Nucleus accumbens (tissue), 56 donors: ENCODE measurements around the gene GBF1.

ENCODE experiments used
- DNase-seq, 56 donors: peaks; one replicate each; lab custom pipeline; 2025; lab: John Stamatoyannopoulos, UW

The GBF1 gene

DNA sequence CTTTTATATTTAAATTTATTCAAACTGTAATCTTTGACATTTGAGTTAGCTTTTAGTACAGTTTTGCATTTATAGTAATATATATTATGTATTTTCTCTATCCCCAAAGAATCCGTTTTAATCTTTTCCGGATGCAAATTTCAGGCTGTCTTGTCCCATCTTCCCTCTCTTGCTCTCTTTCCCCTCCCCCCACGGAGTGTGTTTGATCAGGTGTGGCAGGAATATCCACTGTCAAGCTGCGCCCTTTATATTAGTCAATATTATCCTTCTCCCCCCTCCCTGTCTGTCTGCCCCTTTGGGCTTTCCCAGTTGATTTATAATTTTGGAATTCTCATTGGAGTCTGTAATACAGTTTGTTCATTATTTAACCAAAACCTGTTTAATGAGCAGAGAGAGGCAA, 19.0 kb downstream of the GBF1 start:
- no peak for DNase-seq

DNA sequence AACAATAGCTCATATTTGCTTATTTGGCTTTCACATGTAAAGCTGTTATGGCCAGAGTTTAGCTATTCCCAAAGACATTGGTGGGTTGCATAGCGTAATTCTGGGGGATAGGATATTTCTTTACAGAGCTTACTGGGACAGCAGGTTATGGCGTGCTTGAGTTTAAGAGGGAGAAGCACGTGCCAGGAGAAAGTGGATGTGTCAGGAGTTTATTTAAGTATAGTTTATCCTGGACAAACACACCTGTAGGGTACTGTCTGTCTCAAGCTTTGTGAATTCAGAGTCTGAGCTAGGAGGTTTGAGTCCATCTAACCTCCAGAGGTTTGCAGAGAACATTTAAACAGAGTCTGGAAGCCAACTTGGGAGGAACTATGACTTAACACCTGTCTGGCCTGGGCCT, 21.3 kb downstream of the GBF1 start:
- DNase-seq = no peak

DNA sequence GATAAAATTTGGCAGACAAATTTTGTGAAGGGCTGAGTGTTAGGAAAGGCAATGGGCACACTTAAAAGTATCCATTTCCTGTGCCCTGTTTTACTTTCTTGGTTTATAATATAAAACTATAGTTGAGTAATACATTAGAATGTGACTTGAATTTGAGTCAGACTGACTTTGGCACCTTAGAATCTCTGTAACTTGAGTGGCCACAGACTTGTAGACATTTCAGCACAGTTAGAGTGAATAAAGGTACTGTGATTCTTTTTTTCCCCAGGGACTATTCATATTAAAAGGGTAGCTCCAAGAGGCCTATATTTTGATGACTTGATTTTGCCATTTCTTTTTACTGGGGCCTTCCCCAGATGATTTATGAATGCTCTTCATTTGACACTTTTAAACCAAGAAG, 22.4 kb downstream of the GBF1 start:
- DNase-seq = no peak

DNA sequence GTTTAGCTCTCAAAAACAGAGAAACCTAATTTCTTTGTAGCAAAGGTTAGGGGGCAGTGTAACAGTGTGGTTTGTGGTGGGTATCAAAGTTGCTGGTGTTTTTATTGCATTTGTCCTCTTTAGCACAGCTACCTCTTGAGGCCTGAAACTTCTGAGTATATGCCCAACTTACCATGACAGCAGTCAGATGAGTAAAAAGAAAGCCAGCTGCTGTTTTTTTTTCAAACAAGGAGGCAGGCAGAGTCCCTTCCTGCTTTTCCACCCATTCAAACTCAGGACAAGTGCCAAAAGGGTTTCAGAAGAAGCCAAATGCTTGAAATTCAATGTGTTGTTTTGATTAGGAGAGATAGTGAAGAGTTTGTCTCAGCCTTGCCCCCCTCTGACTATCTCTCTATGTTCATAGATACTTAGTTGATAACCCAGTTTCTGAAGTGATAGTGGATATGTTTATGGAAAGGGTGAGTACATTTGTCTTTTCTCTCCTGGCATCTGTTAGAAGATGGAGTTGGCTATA, 23.1 kb downstream of the GBF1 start:
- no peak for DNase-seq

DNA sequence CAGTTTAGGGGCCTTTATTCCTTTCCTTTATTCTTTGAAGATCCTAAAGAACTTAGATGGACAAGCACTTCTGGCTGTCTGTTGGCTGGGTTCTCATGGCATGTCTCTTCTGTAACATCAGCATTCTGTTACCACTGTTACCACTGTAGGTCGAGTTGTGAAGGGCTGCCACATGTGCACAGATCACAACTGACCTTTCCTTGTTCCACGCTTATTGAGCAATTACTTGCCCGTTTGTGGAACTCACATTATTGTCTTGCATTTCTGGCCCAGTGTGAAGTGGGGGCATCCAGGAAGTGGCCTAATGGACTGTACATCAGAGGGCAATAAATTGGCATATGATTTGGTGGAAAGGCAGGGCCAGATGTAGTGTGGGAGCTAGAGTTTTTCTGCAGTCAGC, 23.7 kb downstream of the GBF1 start:
- no peak for DNase-seq

DNA sequence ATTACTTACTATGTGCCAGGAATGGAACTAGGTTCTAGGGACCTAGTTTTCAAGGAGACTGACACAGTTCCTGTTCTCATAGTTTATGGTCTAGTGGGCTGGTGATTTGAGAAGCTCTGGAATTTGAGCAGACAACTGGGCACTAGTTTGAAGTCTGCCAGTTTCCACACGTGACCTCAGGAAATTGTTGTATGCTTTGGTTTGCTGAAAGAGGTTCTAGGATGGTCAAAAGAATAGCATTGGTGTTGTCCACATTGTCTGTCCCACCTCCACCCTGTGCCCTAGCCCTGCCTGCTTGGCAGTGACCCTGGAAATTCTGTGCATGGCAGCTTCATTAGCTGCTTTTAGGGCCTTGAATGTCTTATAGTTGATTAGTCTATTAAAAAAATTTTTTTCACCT, 28.7 kb downstream of the GBF1 start:
- no peak for DNase-seq

DNA sequence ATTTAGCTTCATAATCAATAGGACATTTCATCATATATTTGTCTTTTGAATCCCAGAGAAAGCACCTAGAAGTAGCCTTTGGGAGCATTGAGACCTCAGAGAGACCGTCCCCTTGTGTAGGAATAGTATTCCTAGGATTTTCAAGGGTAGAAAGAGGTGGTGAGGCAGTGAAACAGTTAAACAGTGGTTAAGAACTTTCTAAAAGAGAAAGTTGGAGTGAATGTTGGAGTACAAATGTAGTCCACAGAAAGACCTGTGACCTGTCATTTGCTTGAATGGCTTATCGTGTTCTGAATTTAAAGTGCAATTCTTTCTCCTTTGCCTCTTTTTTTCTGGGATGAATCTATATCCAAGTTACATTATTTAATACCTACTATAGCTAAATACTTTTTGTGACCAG, 30.0 kb downstream of the GBF1 start:
- DNase-seq = no peak

DNA sequence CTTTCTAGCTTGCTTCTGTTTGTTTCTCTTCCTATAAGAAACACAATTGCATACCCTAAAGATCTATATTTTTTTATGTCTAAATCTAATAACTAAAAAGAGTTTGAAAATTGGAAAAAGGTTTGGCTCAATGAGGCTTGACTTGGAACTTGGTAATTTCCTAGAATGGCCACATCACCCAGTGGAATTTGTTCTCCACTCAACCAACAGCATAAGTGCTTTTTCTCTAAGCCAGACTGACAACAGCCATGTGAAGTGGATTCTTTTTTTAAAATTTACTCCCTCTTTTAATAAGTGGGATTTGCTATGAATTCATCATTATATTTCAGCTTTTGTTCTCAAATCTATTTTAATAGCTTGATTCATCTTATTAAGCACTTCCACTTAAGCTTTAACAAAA, 33.8 kb downstream of the GBF1 start:
- no peak for DNase-seq

DNA sequence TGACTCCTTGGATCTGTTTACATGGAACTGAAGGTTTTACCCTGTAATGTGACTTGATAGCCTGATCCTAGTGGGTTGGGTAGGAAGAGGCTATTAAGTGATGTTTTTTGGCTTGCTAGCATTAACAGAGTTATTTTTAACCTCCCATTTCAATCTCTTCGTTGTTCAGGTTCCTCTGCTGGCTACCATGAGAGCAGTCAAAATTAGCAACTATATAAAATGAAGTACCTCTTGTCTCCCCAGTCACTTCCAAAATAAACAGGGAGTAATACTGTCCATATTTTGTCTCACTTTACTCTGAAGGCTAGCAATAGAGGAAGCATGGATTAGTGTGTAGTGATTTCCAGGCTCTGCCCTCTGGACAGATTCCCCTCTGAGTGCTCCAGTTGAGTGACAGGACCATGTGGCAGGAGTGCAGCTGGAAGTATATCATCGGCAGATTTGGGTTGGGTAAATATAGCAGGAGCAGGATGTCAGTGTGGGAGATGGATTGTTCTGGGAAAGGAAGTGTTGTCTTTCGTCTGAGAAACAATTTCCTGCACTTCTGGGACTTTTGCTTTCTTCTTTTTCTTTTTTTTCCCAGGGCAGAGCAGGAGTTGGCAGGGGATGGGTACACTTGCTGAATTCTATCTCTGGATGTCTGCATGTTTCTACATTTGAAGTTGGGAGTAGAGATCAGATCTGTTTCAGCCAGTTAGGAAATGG, 35.2 kb downstream of the GBF1 start:
- DNase-seq = peak in 4 of 56 donors; percentile 1 to 16 (median 6)

DNA sequence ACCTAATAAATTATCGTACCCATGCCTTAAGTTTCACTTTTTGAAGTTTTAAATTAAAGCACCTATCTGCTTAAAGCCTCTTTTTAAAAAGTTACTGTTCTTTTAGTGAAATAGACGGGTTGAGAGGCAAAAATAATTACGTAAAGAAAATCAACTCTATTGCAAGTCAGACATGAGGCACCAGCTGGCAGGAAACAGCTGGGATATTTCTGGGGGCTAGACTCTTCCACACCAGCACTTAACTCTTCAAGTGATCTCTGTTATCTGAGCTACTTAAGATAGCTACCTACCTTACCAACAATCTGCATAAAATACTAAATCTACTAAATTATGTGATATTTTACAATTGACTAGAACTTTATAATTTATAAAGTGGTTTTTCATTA, 35.8 kb downstream of the GBF1 start:
- DNase-seq = no peak

DNA sequence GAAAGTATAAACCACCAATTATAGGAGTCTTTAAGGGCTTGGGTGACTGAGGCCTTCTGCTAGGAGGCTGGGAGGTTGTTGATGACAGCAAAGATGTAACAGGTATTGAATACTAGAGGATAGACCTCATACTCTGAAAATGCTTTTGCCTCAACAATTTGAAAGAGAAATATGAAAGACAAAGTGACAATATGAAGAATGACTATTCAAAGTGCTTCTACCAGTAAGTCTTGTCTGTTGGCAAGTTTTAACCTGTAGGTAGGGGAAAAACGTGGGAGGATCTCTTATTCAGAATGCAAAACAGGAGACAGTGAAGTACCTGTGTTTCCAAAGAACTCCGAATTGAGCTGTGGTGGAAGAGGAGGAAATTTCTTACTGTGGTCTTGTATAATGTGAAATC, 38.2 kb downstream of the GBF1 start:
- DNase-seq = peak in 1 of 56 donors; percentile 20

DNA sequence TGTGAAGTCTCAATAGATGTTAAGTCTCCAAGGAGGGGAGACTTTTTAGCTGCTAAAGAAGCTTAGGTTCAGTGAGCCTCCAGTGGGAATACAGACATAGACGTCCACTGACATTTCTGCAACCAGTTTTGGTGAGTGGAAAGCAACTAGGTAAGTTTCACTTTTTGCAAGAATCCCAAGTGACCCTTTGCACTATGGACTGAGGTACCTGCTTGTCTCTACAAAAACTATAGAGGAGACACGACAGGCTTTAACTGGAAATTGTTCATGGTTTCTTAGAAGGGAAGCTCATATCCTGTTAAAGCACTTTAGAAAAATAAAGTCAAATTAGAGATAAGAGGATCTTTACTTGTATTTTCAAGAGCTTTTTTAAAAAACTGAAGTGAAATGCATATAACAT, 38.6 kb downstream of the GBF1 start:
- DNase-seq = no peak

DNA sequence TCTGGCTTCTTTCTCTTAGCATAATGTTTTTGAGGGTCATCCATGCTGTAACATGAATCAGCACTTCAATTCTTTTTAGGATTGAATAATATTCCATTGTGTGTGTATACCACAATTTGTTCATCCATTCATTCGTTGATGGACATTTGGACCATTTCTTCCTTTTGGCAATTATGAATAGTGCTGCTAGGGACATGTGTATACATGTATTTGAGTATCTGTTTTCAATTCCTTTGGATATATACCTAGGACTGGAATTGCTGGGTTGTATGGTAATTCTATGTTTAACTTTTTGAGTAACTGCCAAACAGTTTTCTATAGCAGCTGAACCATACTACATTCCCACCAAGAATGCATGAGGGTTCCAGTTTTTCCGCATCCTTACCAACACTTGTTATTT, 39.2 kb downstream of the GBF1 start:
- no peak for DNase-seq

DNA sequence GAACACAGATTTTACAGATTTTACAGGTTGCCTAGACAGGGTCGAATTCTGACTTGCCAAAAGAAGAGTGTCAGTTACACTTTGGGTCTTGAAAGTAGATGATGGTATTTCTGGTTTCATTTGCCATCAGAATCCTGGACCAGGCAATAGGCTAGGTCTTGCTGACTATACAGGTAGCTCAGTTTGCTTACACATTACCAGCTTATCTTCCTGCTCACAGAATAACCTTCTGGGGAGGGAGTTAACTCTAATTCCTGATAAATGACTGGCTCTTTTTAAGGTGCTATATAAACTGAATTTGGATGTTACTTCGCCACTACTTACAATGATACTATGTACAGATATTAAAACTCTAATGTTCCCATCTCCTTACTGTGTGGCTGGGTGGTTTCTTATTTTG, 39.8 kb downstream of the GBF1 start:
- DNase-seq = no peak

DNA sequence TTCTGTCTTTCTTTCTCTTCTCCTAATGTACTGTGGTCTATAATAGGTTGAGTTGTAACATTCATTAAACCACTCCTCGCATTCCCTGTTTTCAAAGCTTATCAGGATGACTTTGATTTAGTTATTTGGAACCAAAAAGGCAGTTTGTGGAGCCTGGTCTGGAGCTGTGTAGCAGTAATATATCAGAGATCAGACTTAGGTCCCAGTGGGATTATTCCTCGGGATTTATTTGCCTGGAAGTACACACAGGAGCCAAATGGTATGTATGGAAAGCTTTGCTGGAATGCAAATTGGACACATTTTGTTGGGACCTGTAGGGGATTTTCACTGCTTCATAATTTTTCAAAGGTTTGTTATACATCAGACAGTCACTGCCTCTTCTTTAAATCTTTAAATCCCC, 40.9 kb downstream of the GBF1 start:
- DNase-seq = no peak

DNA sequence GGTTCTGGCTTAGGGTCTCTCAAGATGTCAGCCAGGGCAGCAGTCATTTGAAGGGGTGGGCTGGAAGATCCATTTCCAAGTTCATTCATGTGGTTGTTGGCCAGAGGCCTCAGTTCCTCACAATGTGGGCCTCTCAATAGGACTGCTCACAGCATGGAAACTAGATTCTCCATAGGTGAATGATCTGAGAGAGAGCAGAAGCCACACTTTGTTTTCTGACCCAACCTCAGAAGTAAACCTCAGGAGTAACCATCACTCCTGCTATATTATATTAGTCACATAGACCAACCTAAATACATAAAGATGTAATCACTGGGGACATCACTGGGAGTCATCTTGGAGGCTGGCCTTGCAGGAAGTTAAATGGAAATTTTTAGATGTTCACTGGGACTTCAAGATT, 42.2 kb downstream of the GBF1 start:
- no peak for DNase-seq

DNA sequence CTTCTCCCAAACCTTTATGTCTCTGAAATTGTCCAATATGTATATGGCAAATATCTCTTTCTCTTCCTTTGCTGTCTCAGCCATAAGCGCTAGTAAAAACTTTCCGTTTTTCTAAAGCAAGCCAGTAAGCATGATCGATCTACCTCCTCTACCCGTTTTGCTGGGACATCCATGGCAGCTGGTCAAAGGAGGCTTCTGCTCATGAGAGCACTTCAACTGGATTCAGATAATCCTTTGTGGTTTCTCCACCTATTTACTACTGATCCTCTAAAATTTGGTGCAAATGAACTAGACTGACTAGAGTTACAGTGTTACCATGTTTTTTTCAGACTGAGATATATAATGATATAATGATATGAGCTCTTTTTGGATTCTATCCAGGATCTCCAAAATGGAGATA, 42.7 kb downstream of the GBF1 start:
- DNase-seq = no peak

DNA sequence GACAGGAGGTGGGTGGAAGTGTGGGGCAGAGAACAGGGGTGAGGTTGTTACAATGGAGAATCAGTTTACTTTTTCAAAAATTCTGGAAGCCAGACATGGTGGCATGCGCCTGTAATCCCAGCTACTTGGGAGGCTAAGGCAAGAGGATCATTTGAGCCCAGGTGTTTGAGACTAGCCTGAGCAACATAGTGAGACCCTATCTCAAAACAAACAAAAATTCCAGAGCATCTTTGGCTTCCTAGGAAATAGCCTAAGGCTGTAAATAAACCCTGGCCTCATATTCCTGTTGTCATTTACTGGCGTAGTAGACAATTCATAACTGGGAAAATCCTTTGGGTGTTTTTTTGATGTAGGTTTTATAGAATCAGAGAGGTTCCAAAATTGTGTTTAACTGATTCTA, 44.0 kb downstream of the GBF1 start:
- DNase-seq = no peak

DNA sequence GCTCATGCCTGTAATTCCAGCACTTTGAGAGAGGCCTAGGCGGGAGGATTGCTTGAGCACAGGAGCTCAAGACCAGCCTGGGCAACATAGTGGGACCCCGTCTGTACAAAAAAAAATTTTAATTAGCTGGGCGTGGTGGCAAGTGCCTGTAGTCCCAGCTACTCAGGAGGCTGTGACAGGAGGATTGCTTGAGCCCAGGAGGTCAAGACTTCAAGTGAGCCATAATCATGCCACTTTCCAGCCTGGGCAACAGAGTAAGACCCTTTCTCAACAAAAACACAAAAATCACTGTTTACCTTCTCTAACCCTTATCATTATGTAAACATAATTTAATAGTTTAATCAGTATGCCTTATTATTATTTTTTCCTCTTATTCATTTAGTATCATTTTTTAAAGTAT, 44.5 kb downstream of the GBF1 start:
- no peak for DNase-seq

DNA sequence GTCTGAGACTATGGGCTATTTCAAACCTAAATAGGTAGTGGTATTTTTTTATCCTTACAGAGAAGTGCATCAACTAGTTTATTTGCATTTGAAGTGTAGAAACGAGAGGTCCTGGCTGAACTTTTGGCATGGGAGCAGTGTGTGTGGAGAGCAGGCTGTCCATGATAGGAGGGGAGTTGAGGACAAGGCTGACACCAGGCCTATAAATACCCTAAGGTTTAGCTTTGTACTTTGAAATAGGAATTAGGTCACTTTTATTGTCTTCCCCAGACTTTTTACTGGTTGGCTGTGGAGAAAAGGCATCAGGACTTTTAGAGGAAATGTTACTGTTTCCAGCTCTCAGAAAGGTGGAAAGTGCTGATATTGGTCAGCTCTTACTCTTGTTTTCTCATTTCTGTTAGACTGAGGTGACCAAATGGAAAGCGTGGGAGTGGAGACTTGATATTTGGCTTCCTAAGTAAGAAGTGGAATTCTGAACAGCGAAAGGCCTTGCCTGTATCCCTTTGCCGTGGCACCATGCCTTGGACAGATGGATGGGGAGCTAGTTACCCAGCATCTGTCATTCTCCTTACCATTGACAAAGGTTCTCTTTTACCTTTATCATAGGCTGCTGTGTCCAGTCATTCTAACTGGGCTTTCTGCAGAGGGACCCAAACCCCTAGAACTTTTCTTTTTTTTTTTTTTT, 46.0 kb downstream of the GBF1 start:
- DNase-seq = no peak

DNA sequence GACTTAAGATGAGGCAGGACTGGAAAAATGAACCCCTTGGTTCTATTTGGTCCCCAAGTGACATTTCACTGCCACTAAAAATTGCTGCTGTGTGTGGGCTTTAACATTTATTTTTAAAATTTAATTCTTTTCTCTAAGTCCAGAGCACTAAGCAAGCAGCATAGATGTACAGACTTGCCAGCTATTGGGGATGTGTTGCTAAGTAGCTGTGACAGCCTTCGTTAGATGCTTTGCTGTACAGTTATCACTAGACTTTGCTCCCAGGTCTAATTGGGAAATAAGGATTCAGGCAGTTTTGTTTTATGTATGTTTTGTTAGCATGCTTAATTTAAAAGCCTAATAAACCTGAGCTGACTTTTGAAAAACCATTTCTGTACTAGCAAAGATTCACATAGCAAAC, 51.8 kb downstream of the GBF1 start:
- DNase-seq = no peak

DNA sequence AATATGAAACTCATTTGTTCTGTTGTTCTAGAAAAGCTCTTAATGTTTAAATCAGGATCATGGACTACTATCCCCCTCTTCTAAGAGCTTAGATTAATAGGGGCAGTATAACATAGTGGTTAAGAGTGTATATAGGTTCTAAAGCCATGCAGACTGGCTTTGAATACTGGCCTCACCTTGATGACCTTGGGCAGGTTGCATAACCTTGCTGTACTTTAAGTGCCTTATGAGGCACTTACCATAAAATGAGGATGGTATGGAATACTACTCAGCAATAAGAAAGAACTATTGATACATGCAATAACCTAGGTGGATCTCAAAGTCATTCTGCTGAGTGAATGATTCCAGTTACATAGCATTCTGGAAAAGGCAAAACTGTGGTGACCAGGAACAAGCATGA, 53.6 kb downstream of the GBF1 start:
- no peak for DNase-seq

DNA sequence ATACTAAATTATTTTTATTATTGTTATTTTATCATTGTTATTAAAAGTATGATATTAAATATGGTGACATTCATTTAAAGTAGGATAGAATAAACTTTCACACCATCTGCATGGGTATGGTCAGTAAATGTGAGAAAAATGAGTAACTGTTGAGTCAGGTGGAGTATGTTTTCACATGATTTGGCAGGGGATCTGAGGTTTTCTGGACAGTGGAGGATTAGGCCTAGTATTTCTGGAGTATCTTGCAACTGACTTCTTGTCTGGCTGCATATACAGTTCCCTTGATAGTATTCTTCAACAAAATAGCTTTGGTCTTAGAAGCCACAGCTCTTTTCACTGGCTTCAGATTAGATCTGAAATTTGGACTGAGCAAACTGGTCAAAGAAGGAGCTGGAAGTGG, 54.5 kb downstream of the GBF1 start:
- no peak for DNase-seq
